WTC11 (cell line): ENCODE measurements around the gene SEC16A. TPM values are rescaled to one million over a fixed set of nuclear protein-coding genes. Genes with fewer than 3 reads are reported as not detected.

ENCODE experiments used
- ATAC-seq: fragments of 200-7000 bp; cut with Tn5 transposase; 2 replicates; pipeline ENCODE4 v1.10.0; 2021; ENCODE audit warnings: mild to moderate bottlenecking, moderate library complexity
- CTCF ChIA-PET: fragments of 300-600 bp; sonication (Branson Sonifier 250); formaldehyde crosslinking; loops from one replicate; lab custom pipeline; 2021; ENCODE audit warnings: antibody characterized with exemption; lab: Charles Lee
- POLR2A ChIA-PET: fragments of 350-600 bp; sonication (Branson Sonifier 250); formaldehyde crosslinking; loops from one replicate; lab custom pipeline; 2021; ENCODE audit warnings: antibody characterized with exemption; lab: Charles Lee
- DNase-seq: peaks from one replicate; pipeline ENCODE4 v3.0.0; 2021; ENCODE audit warnings: low spot score
- H3K27ac Mint-ChIP-seq: 2 replicates; pipeline ENCODE4 v1.8.0; 2021; ENCODE audit warnings: mixed read lengths
- H3K27me3 Mint-ChIP-seq: 2 replicates; pipeline ENCODE4 v1.8.0; 2021; ENCODE audit warnings: low read depth, mild to moderate bottlenecking, moderate library complexity, mixed read lengths
- H3K36me3 Mint-ChIP-seq: 2 replicates; pipeline ENCODE4 v1.8.0; 2021; ENCODE audit warnings: mixed read lengths
- H3K4me1 Mint-ChIP-seq: 2 replicates; pipeline ENCODE4 v1.8.0; 2022; ENCODE audit warnings: mixed read lengths
- H3K4me3 Mint-ChIP-seq: 2 replicates; pipeline ENCODE4 v1.8.0; 2021; ENCODE audit warnings: mild to moderate bottlenecking, moderate library complexity, mixed read lengths
- H3K9me3 Mint-ChIP-seq: 2 replicates; pipeline ENCODE4 v1.8.0; 2021; ENCODE audit warnings: mixed read lengths
- CBFB ChIP-seq: sonication (generic); formaldehyde crosslinking; IDR thresholded peaks from 2 replicates; pipeline ENCODE4 v1.8.1; 2022; ENCODE audit warnings: mild to moderate bottlenecking, low read depth, missing genetic modification reagents
- EMX1 ChIP-seq: fragments of 250-450 bp; sonication (Bioruptor Pico); IDR thresholded peaks from 2 replicates; pipeline ENCODE4 v1.8.0; 2021; ENCODE audit warnings: mild to moderate bottlenecking
- FOXK1 ChIP-seq: sonication (generic); formaldehyde crosslinking; IDR thresholded peaks from 2 replicates; pipeline ENCODE4 v1.8.0; 2022; ENCODE audit warnings: mild to moderate bottlenecking, moderate library complexity, missing genetic modification reagents
- HMGA2 ChIP-seq: fragments of 250-450 bp; sonication (Bioruptor Pico); IDR thresholded peaks from 2 replicates; pipeline ENCODE4 v1.4.0; 2021; ENCODE audit warnings: mild to moderate bottlenecking, moderate library complexity
- MLX ChIP-seq: sonication (generic); formaldehyde crosslinking; IDR thresholded peaks from 2 replicates; pipeline ENCODE4 v1.8.1; 2023; ENCODE audit warnings: mild to moderate bottlenecking, missing genetic modification reagents, moderate library complexity
- MXD4 ChIP-seq: fragments of 250-450 bp; sonication (Bioruptor Pico); IDR thresholded peaks from 2 replicates; pipeline ENCODE4 v1.8.0; 2021; ENCODE audit warnings: mild to moderate bottlenecking, moderate library complexity, borderline replicate concordance
- NFYB ChIP-seq: sonication (generic); formaldehyde crosslinking; conservative IDR thresholded peaks from 2 replicates; pipeline ENCODE4 v1.8.0; 2022; ENCODE audit warnings: low read depth, missing genetic modification reagents
- NR2C2 ChIP-seq: sonication (generic); formaldehyde crosslinking; IDR thresholded peaks from 2 replicates; pipeline ENCODE4 v1.8.0; 2022; ENCODE audit warnings: mild to moderate bottlenecking, missing genetic modification reagents
- RELA ChIP-seq: sonication (generic); formaldehyde crosslinking; IDR thresholded peaks from 2 replicates; pipeline ENCODE4 v1.8.1; 2022; ENCODE audit warnings: missing genetic modification reagents, mild to moderate bottlenecking, borderline replicate concordance
- SOX15 ChIP-seq: fragments of 250-450 bp; sonication (Bioruptor Pico); IDR thresholded peaks from 2 replicates; pipeline ENCODE4 v1.9.0; 2021; ENCODE audit warnings: mild to moderate bottlenecking
- SP1 ChIP-seq: sonication (generic); formaldehyde crosslinking; conservative IDR thresholded peaks from 2 replicates; pipeline ENCODE4 v1.8.1; 2022; ENCODE audit warnings: missing genetic modification reagents
- USF1 ChIP-seq: sonication (generic); formaldehyde crosslinking; IDR thresholded peaks from 2 replicates; pipeline ENCODE4 v1.8.0; 2022; ENCODE audit warnings: mild to moderate bottlenecking, missing genetic modification reagents
- ZBTB21 ChIP-seq: sonication (generic); formaldehyde crosslinking; IDR thresholded peaks from 2 replicates; pipeline ENCODE4 v1.8.1; 2023; ENCODE audit warnings: mild to moderate bottlenecking, missing genetic modification reagents, borderline replicate concordance
- ZNF138 ChIP-seq: sonication (generic); formaldehyde crosslinking; conservative IDR thresholded peaks from 2 replicates; pipeline ENCODE4 v1.8.1; 2022; ENCODE audit warnings: mild to moderate bottlenecking, moderate library complexity, missing genetic modification reagents
- ZNF396 ChIP-seq: fragments of 250-450 bp; sonication (Bioruptor Pico); IDR thresholded peaks from 2 replicates; pipeline ENCODE4 v1.8.0; 2021; ENCODE audit warnings: mild to moderate bottlenecking, moderate library complexity, borderline replicate concordance
- ZNF671 ChIP-seq: fragments of 250-450 bp; sonication (Bioruptor Pico); IDR thresholded peaks from 2 replicates; pipeline ENCODE4 v1.8.0; 2021; ENCODE audit warnings: mild to moderate bottlenecking
- total RNA-seq: library from RNA; stranded (reverse); gene quantifications from 3 replicates; pipeline ENCODE4 v1.2.3, GENCODE V29; 2021
- TF ChIP-seq, protein P1 (sequence below): fragments of 250-450 bp; sonication (Bioruptor Pico); IDR thresholded peaks from 2 replicates; pipeline ENCODE4 v2.1.2; 2022; ENCODE audit warnings: mild to moderate bottlenecking, moderate library complexity
- TF ChIP-seq, protein P2 (sequence below): fragments of 250-450 bp; sonication (Bioruptor Pico); conservative IDR thresholded peaks from 2 replicates; pipeline ENCODE4 v1.9.0; 2021; ENCODE audit warnings: mild to moderate bottlenecking

Gene SEC16A
- total RNA-seq, 1 experiment from 2014 or later: 70.9 TPM

GRCh38 chr9:136531186-136531903, 48.5 kb upstream of the SEC16A start:
- Mint-ChIP-seq H3K4me3 (no peak overlapping the region), H3K27me3 (no peaks in the 10 kb centered on the region), H3K4me1 (peaks cover 19% of the 10 kb centered on the region), H3K27ac (peak overlapping the region; percentile 83), H3K36me3 (no peaks in the 10 kb centered on the region), H3K9me3 (no peaks in the 10 kb centered on the region)
- CTCF ChIA-PET: interaction anchor here (1.4 to 3.2 kb wide), 4 partner anchors 47 to 140 kb away, joined by 3 to 12 read pairs (median 6); no protein-coding TSS in a partner anchor
- POLR2A ChIA-PET: no interaction called here
- no peak for TF ChIP-seq MLX
- TF ChIP-seq MXD4 (CRISPR knock-in tag): no peak
- TF ChIP-seq SP1 (CRISPR knock-in tag): no peak
- TF ChIP-seq RELA (CRISPR knock-in tag): no peak
- TF ChIP-seq, protein P1, sequence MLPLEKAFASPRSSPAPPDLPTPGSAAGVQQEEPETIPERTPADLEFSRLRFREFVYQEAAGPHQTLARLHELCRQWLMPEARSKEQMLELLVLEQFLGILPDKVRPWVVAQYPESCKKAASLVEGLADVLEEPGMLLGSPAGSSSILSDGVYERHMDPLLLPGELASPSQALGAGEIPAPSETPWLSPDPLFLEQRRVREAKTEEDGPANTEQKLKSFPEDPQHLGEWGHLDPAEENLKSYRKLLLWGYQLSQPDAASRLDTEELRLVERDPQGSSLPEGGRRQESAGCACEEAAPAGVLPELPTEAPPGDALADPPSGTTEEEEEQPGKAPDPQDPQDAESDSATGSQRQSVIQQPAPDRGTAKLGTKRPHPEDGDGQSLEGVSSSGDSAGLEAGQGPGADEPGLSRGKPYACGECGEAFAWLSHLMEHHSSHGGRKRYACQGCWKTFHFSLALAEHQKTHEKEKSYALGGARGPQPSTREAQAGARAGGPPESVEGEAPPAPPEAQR: no peak
- no peak for TF ChIP-seq USF1 (CRISPR knock-in tag)
- no peak for ATAC-seq
- no peak for DNase-seq

DNA sequence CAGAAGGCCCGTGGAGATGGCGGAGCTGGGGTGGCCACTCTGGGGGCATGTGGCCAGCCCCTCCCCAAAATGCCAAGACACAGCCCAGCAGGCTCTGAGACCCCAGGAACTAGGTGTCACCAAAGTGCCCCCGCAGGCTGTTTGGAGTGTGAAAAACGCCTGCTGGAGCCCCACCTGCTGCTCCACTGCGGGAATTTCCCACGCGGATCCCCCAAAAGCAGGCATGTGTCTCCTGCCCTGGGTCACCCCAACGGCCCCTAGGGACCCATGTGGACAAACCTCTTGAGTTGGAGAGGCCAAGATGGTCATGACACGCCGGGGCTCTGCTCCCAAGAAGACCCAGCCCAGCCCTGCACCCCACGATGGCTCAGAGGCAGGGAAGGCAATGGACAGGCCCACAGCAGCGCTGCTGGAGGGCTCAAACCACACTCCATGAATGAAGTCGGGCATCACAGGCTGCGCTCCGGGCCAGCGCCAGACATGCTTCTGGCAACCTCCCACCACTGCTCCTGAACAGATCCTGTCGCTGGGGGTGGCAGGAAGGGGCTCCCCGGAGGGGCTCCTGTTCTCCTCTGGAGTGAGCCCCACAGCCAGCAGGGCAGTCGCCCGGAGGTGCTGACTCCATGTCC, 47.7 kb upstream of the SEC16A start:
- Mint-ChIP-seq H3K27me3 (no peaks in the 10 kb centered on the region), H3K4me1 (peaks cover 21% of the 10 kb centered on the region), H3K4me3 (no peak overlapping the region), H3K9me3 (no peaks in the 10 kb centered on the region), H3K36me3 (no peaks in the 10 kb centered on the region), H3K27ac (peak overlapping the region; percentile 57)
- ATAC-seq (0 out of 2 replicates have a peak, but pooled peaks have one; percentile 7), DNase-seq (no peak)
- TF ChIP-seq, protein P2, sequence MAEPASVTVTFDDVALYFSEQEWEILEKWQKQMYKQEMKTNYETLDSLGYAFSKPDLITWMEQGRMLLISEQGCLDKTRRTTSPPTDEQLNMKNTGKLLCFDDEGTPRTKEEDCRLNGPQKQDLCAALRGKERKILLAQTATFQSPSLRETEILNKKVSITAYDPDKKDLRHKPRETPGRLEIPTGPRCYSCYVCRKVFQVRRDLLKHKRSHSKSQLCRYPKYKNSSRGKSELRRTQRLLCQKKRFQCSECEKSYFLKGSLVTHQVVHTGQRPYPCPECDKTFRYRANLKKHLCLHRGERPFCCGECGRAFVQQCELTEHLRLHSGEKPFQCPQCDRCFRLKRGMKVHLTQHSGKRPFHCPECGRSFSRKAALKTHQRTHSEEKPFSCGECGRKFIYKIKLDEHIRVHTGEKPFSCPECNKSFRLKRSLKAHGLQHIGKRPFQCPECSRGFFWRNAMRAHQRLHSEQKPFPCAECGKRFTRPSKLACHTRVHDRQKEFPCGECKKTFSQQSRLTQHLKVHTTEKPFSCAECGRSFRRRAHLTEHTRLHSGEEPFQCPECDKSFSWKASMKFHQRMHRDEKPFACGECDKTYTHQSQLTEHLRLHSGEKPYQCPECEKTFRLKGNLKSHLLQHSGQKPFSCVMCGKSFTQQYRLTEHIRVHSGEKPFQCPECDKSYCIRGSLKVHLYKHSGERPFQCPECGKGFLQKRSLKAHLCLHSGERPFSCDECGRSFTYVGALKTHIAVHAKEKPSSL (CRISPR knock-in tag): no peak
- TF ChIP-seq HMGA2 (CRISPR knock-in tag) (no peak), ZNF138 (CRISPR knock-in tag) (no peak), FOXK1 (CRISPR knock-in tag) (no peak)
- POLR2A ChIA-PET: no interaction called here
- CTCF ChIA-PET: interaction anchor here (0.7 to 3.4 kb wide), 14 partner anchors 9 to 141 kb away, joined by 3 to 15 read pairs (median 4); no protein-coding TSS in a partner anchor

DNA sequence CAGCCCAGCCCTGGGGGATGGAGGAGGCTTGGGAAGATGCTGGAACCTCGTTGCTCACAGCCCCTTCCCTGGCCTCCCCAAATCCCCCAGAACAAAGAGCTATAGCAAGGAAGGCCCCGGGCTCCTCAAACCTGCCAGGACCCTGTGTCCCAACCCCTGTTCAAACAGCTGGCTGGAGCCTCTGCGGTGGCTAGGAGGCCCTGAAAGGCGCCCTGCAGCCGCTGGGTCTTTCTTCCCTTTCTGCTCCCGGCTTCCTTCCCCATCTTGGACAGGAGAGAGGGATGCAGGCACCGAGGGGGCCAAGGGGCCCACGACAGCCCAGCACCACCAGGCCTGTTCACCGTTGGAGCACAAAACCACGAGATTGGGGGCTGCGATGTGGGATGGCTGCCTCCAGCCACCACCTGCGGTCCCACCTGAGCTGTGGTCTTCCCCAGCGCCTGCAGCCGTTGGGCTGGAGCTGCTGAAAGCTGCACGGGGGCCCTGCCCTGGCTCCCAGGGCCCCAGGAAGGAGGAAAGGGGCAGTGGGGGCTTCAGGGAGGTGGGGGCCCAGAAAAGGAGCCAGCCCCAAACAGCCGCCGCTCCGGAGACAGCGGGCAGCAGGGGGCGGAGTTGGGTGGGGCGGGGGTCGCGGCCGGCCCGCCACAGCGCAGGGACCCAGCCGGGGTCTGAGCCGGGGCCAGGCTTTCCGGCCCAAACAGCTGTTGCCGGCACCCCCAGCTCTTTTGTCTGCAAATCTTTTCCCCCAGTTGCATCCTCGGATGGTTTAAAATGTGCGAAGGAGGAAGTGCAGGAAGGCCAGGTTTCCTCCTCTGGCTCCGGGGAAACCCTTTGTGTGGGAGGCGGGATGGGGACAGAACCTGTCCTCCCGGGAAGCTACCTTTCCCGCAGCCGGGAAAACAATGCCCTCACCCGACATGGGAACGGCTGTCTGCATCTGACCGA, 46.9 kb upstream of the SEC16A start:
- H3K4me3 Mint-ChIP-seq: no peak overlapping the region
- peak; percentile 55 for DNase-seq
- TF ChIP-seq EMX1 (CRISPR knock-in tag): no peak
- no peak for TF ChIP-seq SOX15 (CRISPR knock-in tag)
- no peak for TF ChIP-seq ZNF671
- no peak for TF ChIP-seq ZBTB21 (CRISPR knock-in tag)
- no peak for TF ChIP-seq CBFB (CRISPR knock-in tag)
- TF ChIP-seq NFYB (CRISPR knock-in tag): no peak
- no peak for TF ChIP-seq NR2C2 (CRISPR knock-in tag)
- TF ChIP-seq ZNF396 (CRISPR knock-in tag): no peak
- ChIA-PET POLR2A (no interaction called here), CTCF (interaction anchor here (0.7 to 3.4 kb wide), 16 partner anchors 10 to 142 kb away, joined by 3 to 15 read pairs (median 4); no protein-coding TSS in a partner anchor)
- H3K36me3 Mint-ChIP-seq: no peaks in the 10 kb centered on the region
- no peaks in the 10 kb centered on the region for H3K9me3 Mint-ChIP-seq
- no peaks in the 10 kb centered on the region for H3K27me3 Mint-ChIP-seq
- peak; percentile 9 for ATAC-seq
- H3K4me1 Mint-ChIP-seq: peaks cover 21% of the 10 kb centered on the region
- H3K27ac Mint-ChIP-seq: peak overlapping the region; percentile 60
